ENCODE measurements around the gene CAPSL.
"Not testable (repeated sequence)": the region's sequence is repeated elsewhere in the genome, so short reads cannot be mapped to it uniquely, and the experiment has no call there.

The CAPSL gene

GRCh38 chr5:35860686-35861085, 77.7 kb downstream of the CAPSL start:
- Histone ChIP-seq H3K27me3 (replicated peaks; ENCODE audit: control insufficient read depth, insufficient read depth, low read length) (no peaks in the 10 kb centered on the region), H3K36me3 (ENCODE audit: control insufficient read depth, insufficient read depth, low read length) (no peaks in the 10 kb centered on the region), H3K4me3 (replicated peaks; ENCODE audit: low read depth, low read length) (no peak overlapping the region)
- no peak for DNase-seq (ENCODE audit: extremely low read depth, insufficient read length)
- TF ChIP-seq CTCF (IDR thresholded peaks at IDR 0.05; ENCODE audit: insufficient read depth, low read length, poor library complexity, severe bottlenecking), result no peak

- Histone ChIP-seq H3K27me3 (replicated peaks; ENCODE audit: control insufficient read depth, insufficient read depth, low read length) (no peaks in the 10 kb centered on the region), H3K36me3 (ENCODE audit: control insufficient read depth, insufficient read depth, low read length) (no peaks in the 10 kb centered on the region), H3K4me3 (replicated peaks; ENCODE audit: low read depth, low read length) (no peak overlapping the region)
- no peak for TF ChIP-seq CTCF (IDR thresholded peaks at IDR 0.05; ENCODE audit: insufficient read depth, low read length, poor library complexity, severe bottlenecking)
- no peak for DNase-seq (ENCODE audit: extremely low read depth, insufficient read length)
Observed at GRCh38 chr5:35859101-35859661, 79.2 kb downstream of the CAPSL start.

- no peak for DNase-seq (ENCODE audit: extremely low read depth, insufficient read length)
- no peaks in the 10 kb centered on the region for H3K36me3 ChIP-seq (ENCODE audit: control insufficient read depth, insufficient read depth, low read length)
- H3K4me3 ChIP-seq (replicated peaks; ENCODE audit: low read depth, low read length), result no peak overlapping the region
- no peaks in the 10 kb centered on the region for H3K27me3 ChIP-seq (replicated peaks; ENCODE audit: control insufficient read depth, insufficient read depth, low read length)
- no peak for TF ChIP-seq CTCF (IDR thresholded peaks at IDR 0.05; ENCODE audit: insufficient read depth, low read length, poor library complexity, severe bottlenecking)
Observed at GRCh38 chr5:35857606-35858205, 80.7 kb downstream of the CAPSL start.

- no peak for TF ChIP-seq CTCF (IDR thresholded peaks at IDR 0.05; ENCODE audit: insufficient read depth, low read length, poor library complexity, severe bottlenecking)
- no peak within 1 kb of the TSS for H3K4me3 ChIP-seq (replicated peaks; ENCODE audit: low read depth, low read length)
- H3K27me3 ChIP-seq (replicated peaks; ENCODE audit: control insufficient read depth, insufficient read depth, low read length), result no peaks in the 10 kb centered on the region
- peak; percentile 41 for DNase-seq (ENCODE audit: extremely low read depth, insufficient read length)
- H3K36me3 ChIP-seq (ENCODE audit: control insufficient read depth, insufficient read depth, low read length), result no peaks in the 10 kb centered on the region
Observed at GRCh38 chr5:35856765-35857351, 81.6 kb downstream of the CAPSL start, which contains the start of gene IL7R. Gene IL7R (plus strand): TSS chr5:35856891. CDS start chr5:35856978, 87 bp downstream.

- not testable (repeated sequence) for H3K36me3 ChIP-seq (ENCODE audit: control insufficient read depth, insufficient read depth, low read length); H3K27me3 ChIP-seq (replicated peaks; ENCODE audit: control insufficient read depth, insufficient read depth, low read length); H3K4me3 ChIP-seq (replicated peaks; ENCODE audit: low read depth, low read length); DNase-seq (ENCODE audit: extremely low read depth, insufficient read length)
Observed at GRCh38 chr5:35856186-35856764, 82.1 kb downstream of the CAPSL start.

- Histone ChIP-seq H3K4me3 (replicated peaks; ENCODE audit: low read depth, low read length) (no peak overlapping the region), H3K36me3 (ENCODE audit: control insufficient read depth, insufficient read depth, low read length) (no peaks in the 10 kb centered on the region), H3K27me3 (replicated peaks; ENCODE audit: control insufficient read depth, insufficient read depth, low read length) (no peaks in the 10 kb centered on the region)
- no peak for DNase-seq (ENCODE audit: extremely low read depth, insufficient read length)
- TF ChIP-seq CTCF (IDR thresholded peaks at IDR 0.05; ENCODE audit: insufficient read depth, low read length, poor library complexity, severe bottlenecking), result no peak
Observed at GRCh38 chr5:35855187-35855586, 83.2 kb downstream of the CAPSL start.

All from GM06990 (cell line).